Nucleus accumbens (tissue), 56 donors: ENCODE measurements around the gene WNK1.
A peak's percentile ranks its signal among the peaks of the same experiment; 100 is the strongest.
"Not testable (repeated sequence)": the region's sequence is repeated elsewhere in the genome, so short reads cannot be mapped to it uniquely, and the experiment has no call there.

Source experiments
- DNase-seq, 56 donors: peaks; one replicate each; lab custom pipeline; 2025; lab: John Stamatoyannopoulos, UW

Gene WNK1

DNA sequence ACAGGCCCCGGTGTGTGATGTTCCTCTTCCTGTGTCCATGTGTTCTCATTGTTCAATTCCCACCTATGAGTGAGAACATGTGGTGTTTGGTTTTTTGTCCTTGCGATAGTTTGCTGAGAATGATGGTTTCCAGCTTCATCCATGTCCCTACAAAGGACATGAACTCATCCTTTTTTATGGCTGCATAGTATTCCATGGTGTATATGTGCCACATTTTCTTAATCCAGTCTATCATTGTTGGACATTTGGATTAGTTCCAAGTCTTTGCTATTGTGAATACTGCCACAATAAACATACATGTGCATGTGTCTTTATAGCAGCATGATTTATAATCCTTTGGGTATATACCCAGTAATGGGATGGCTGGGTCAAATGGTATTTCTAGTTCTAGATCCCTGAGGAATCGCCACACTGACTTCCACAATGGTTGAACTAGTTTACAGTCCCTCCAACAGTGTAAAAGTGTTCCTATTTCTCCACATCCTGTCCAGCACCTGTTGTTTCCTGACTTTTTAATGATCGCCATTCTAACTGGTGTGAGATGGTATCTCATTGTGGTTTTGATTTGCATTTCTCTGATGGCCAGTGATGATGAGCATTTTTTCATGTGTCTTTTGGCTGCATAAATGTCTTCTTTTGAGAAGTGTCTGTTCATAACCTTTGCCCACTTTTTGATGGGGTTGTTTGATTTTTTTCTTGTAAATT is 97.5 kb downstream of the WNK1 start:
- DNase-seq: not testable (repeated sequence)

DNA sequence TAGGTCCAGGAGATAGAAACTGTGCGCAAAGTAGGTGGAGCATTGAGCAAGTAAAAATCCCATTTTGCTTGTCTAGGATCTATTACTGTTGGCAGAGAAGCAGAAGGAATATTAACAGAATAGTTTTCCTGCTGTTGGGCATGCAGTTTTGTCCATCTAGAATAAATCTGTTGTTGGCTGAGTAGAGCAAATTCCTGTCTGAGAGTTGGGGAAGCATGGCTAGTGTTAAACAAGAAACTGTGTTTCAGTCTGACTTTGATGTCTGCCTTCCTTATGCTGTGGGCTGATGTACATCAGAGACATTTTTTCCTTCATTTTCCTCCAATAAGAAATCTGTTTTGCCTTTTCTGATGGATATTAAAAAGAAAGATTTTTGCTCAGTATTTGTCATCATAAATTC is 99.0 kb downstream of the WNK1 start:
- DNase-seq: no peak

GRCh38 chr12:851913-852312 is 99.5 kb downstream of the WNK1 start:
- no peak for DNase-seq

DNA sequence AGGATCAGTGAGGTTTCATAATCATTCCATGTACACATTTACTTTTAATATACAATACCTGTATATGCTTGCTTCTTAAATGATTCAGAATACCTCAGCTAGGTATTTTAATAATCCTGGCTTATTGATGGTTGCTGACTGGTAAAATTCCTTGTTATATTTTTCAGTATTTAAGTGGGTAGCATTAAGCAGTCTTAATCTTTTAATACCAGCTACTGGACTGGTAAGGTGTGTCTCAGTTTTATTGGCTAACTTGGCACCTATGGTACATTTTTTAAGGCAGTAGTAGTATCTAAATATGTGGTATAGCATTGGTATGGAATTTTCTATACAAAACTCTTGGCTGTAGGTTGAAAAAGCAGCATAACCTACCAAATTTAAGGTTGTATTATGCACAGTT is 100.5 kb downstream of the WNK1 start:
- DNase-seq: no peak

- peak in 3 of 56 donors; percentile 2 to 76 (median 6) for DNase-seq
These were observed 105.2 kb downstream of the WNK1 start for GRCh38 chr12:857611-858010.

GRCh38 chr12:862303-862911 is 110.0 kb downstream of the WNK1 start:
- DNase-seq: no peak

DNA sequence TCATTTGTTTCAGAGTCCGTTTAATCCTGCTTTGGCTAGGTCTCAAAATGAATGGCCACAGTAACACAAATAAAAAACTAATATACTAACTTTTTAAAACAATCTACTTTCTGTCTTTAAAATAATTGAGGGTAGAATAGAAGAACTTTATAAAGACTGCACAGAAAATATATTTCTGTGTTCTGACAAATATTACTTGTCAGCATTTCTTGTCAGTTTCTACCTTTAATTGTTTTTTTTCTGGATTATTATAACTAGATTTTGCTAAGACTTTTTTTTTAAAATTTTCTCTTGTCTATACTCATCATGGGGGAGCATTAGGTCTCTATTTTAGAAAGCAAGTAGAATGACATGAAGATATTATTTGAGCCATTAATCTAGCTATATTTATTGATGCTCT is 110.9 kb downstream of the WNK1 start:
- no peak for DNase-seq

- no peak for DNase-seq
These were observed 113.2 kb downstream of the WNK1 start for GRCh38 chr12:865614-866013.

DNA sequence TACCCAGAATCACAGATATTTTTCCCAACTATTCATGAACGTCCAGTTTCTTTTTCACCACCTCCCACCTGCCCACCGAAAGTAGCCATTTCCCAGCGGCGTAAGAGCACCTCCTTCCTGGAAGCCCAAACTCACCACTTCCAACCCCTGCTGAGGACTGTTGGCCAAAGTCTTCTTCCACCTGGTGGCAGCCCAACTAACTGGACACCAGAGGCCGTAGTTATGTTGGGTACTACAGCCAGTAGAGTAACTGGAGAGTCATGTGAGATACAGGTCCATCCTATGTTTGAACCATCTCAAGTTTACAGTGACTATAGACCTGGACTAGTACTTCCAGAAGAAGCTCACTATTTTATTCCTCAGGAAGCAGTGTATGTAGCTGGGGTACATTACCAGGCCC is 115.5 kb downstream of the WNK1 start:
- no peak for DNase-seq

GRCh38 chr12:868722-869121 is 116.3 kb downstream of the WNK1 start:
- no peak for DNase-seq

DNA sequence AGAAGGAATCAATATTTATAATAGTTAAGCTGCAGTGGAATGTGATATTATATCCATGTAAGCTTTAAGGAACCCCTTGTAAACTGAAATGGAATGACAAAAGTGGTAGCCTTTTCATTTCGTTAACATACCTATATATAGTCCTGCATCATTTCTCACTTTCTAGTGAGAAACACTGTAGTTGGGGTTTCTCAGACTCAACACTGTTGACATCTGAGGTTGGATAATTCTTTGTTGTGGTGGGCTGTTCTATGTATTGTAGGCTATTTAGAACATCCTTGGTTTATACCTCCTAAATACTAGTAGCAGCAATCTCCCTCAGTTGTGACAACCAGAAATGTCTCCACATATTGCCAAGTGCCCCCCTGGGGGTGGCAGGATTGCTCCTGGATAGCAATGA is 118.0 kb downstream of the WNK1 start:
- no peak for DNase-seq

GRCh38 chr12:873954-874353 is 121.6 kb downstream of the WNK1 start:
- DNase-seq: no peak

DNA sequence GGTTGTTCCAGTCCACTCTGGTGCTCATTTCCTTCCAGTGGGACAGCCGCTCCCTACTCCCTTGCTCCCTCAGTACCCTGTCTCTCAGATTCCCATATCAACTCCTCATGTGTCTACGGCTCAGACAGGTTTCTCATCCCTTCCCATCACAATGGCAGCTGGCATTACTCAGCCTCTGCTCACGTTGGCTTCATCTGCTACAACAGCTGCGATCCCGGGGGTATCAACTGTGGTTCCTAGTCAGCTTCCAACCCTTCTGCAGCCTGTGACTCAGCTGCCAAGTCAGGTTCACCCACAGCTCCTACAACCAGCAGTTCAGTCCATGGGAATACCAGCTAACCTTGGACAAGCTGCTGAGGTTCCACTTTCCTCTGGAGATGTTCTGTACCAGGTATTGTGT is 127.3 kb downstream of the WNK1 start:
- DNase-seq: no peak

DNA sequence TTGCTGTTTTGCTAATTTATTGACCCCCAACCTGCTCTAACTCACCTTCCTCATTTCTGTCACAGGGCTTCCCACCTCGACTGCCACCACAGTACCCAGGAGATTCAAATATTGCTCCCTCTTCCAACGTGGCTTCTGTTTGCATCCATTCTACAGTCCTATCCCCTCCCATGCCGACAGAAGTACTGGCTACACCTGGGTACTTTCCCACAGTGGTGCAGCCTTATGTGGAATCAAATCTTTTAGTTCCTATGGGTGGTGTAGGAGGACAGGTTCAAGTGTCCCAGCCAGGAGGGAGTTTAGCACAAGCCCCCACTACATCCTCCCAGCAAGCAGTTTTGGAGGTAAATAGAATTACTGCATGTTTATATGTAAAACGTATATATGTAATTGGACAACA is 128.3 kb downstream of the WNK1 start:
- DNase-seq: no peak

GRCh38 chr12:884746-885414 is 132.5 kb downstream of the WNK1 start:
- DNase-seq: no peak

DNA sequence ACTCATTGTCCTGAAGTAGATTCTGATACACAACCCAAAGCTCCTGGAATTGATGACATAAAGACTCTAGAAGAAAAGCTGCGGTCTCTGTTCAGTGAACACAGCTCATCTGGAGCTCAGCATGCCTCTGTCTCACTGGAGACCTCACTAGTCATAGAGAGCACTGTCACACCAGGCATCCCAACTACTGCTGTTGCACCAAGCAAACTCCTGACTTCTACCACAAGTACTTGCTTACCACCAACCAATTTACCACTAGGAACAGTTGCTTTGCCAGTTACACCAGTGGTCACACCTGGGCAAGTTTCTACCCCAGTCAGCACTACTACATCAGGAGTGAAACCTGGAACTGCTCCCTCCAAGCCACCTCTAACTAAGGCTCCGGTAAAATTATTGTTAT is 133.3 kb downstream of the WNK1 start:
- no peak for DNase-seq

DNA sequence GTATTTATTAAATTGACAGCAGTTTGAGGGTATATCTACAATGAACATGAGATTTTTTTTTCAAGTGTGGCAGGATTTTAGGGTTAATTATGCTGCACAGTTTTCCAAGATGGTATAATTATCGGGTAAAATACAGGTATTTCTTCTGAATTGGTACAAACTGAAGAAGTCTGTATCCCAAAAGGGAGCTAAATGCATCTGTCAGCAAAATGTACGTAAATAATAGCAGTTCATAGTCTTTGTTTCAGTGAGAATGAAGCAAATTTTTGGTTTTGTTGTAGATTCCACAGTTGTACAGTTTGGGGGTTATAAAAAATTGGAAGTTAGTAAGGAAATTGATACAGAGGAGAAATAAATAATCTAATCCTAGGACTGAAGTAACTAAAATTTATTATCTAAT is 133.8 kb downstream of the WNK1 start:
- DNase-seq: no peak

- no peak for DNase-seq
These were observed 141.8 kb downstream of the WNK1 start for GRCh38 chr12:894226-894625.

- DNase-seq: no peak
These were observed 143.7 kb downstream of the WNK1 start for GRCh38 chr12:896031-896430.

DNA sequence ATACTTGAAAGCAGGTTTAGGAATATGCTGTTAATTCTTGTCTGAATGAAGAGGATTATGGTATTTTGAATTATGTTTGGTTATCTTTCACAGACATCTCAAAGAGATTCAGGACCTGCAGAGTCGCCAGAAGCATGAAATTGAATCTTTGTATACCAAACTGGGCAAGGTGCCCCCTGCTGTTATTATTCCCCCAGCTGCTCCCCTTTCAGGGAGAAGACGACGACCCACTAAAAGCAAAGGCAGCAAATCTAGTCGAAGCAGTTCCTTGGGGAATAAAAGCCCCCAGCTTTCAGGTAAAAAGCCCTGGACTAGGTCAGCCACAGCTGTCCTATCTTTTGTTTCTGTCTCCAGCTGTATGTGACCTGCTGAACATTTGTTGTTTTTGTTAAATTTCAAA is 145.0 kb downstream of the WNK1 start:
- no peak for DNase-seq

DNA sequence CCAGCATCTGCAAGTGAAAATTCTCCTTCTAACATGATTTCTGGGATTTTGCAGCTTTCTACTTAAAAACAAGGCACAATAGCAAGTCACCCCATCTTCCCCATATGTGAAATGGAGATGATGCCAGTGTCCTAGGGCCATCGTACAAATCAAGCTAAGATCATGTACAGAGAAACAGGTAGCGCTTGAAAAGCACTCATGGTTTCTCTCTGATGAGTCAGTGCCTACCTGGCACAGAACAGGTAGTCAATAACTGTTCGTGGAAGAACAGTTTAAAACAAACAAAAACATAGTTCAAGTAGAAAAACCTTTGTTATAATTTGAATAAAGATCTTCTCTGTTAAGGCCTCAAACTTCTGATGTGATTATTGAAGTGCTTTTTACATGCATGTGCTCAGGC is 150.2 kb downstream of the WNK1 start:
- DNase-seq: no peak

GRCh38 chr12:903055-903454 is 150.7 kb downstream of the WNK1 start:
- no peak for DNase-seq
